Muscle of leg (tissue), 16 donors: Measurements from ENCODE around the gene COL5A1. TPM values are rescaled to one million over a fixed set of nuclear protein-coding genes. Genes with fewer than 3 reads are reported as not detected.

ENCODE experiments used
- DNase-seq: peaks from one replicate; pipeline ENCODE4 v3.0.0; 2013
- H3K27ac ChIP-seq: one replicate; pipeline ENCODE4 v1.5.1; 2013; ENCODE audit warnings: mild to moderate bottlenecking, low read length, control low read depth
- H3K27me3 ChIP-seq: one replicate; pipeline ENCODE4 v1.6.1; 2013; ENCODE audit warnings: low read length; ENCODE audit not compliant: control insufficient read depth, insufficient read depth
- H3K36me3 ChIP-seq: one replicate; pipeline ENCODE4 v1.6.1; 2013; ENCODE audit warnings: low read length; ENCODE audit not compliant: control insufficient read depth, insufficient read depth
- H3K4me1 ChIP-seq: one replicate; pipeline ENCODE4 v1.6.1; 2013; ENCODE audit warnings: low read length; ENCODE audit not compliant: control insufficient read depth, insufficient read depth
- H3K4me3 ChIP-seq: one replicate; pipeline ENCODE4 v1.5.1; 2013; ENCODE audit warnings: low read length, control low read depth
- H3K9me3 ChIP-seq: replicated peaks from 2 replicates; pipeline ENCODE4 v1.6.1; 2013; ENCODE audit warnings: low read depth, low read length; ENCODE audit not compliant: control insufficient read depth
- WGBS: methylation state at CpG from one replicate; pipeline ENCODE4 v1.1.5; 2013; ENCODE audit warnings: missing lambda C conversion rate; ENCODE audit not compliant: insufficient coverage; 5-methylcytosine and 5-hydroxymethylcytosine counted together
- long read RNA-seq, 11 donors: transcript quantifications; one replicate each; lab custom pipeline, GENCODE V29; 2026
- polyA plus RNA-seq, 8 donors: library from polyadenylated mRNA; unstranded; fragments of 120-200 nt; gene quantifications; one replicate each; pipeline versions ENCODE4 v1.2.1 to v1.2.3, GENCODE V29; 2013; ENCODE audit warnings: inconsistent platforms in 1 of 8, low replicate concordance in 1 of 8; ENCODE audit not compliant: insufficient read length in 8 of 8, insufficient read depth in 1 of 8
- total RNA-seq: library from RNA; stranded (reverse); fragments of 120-200 nt; gene quantifications from one replicate; pipeline ENCODE4 v1.2.4, GENCODE V29; 2013

The COL5A1 gene
- total RNA-seq (330 TPM), polyA plus RNA-seq (100 to 1,000 TPM; 293 to 921 (median 614) TPM)
- long read RNA-seq, donor 1, full-length matches to known transcripts = 11 of 68 reads
- long read RNA-seq, donor 1, partial matches to known transcripts = 57 of 68 reads
- long read RNA-seq, donor 1, other reads (novel, unspliced or antisense) = 0 of 68 reads
- long read RNA-seq, donor 2, partial matches to known transcripts = 40 of 40 reads
- long read RNA-seq, donor 2, other reads (novel, unspliced or antisense) = 0 of 40 reads
- long read RNA-seq, donor 3, full-length matches to known transcripts = 10 of 121 reads
- long read RNA-seq, donor 3, partial matches to known transcripts = 111 of 121 reads
- long read RNA-seq, donor 3, other reads (novel, unspliced or antisense) = 0 of 121 reads
- long read RNA-seq, donor 4, full-length matches to known transcripts = 1 of 243 reads
- long read RNA-seq, donor 4, partial matches to known transcripts = 242 of 243 reads
- long read RNA-seq, donor 4, other reads (novel, unspliced or antisense) = 0 of 243 reads
- long read RNA-seq, donor 5, full-length matches to known transcripts = 17 of 752 reads
- long read RNA-seq, donor 5, partial matches to known transcripts = 735 of 752 reads
- long read RNA-seq, donor 5, other reads (novel, unspliced or antisense) = 0 of 752 reads
- long read RNA-seq, donor 6, full-length matches to known transcripts = 2 of 163 reads
- long read RNA-seq, donor 6, partial matches to known transcripts = 161 of 163 reads
- long read RNA-seq, donor 6, other reads (novel, unspliced or antisense) = 0 of 163 reads
- long read RNA-seq, donor 7, full-length matches to known transcripts = 2 of 258 reads
- long read RNA-seq, donor 7, partial matches to known transcripts = 256 of 258 reads
- long read RNA-seq, donor 7, other reads (novel, unspliced or antisense) = 0 of 258 reads
- long read RNA-seq, donor 8, partial matches to known transcripts = 223 of 224 reads
- long read RNA-seq, donor 8, other reads (novel, unspliced or antisense) = 0 of 224 reads
- long read RNA-seq, donor 9, full-length matches to known transcripts = 2 of 255 reads
- long read RNA-seq, donor 9, partial matches to known transcripts = 253 of 255 reads
- long read RNA-seq, donor 9, other reads (novel, unspliced or antisense) = 0 of 255 reads
- long read RNA-seq, donor 10, partial matches to known transcripts = 230 of 230 reads
- long read RNA-seq, donor 10, other reads (novel, unspliced or antisense) = 0 of 230 reads
- long read RNA-seq, donor 11, full-length matches to known transcripts = 4 of 736 reads
- long read RNA-seq, donor 11, partial matches to known transcripts = 732 of 736 reads
- long read RNA-seq, donor 11, other reads (novel, unspliced or antisense) = 0 of 736 reads

GRCh38 chr9:134641173-134641989 lies at the start of gene COL5A1:
COL5A1 (plus strand) TSS chr9:134641803; CDS start chr9:134642188, 385 bp downstream.
- no peaks in the 10 kb centered on the region for H3K9me3 ChIP-seq
- under 1% methylated on average over 55 of the region's 72 CpGs for WGBS
- H3K27ac ChIP-seq = peak within 1 kb of the TSS; percentile 95
- DNase-seq = peak; percentile 99
- H3K4me1 ChIP-seq = peaks cover 71% of the 10 kb centered on the region
- H3K27me3 ChIP-seq = peaks cover 6% of the 10 kb centered on the region
- peaks cover 11% of the 10 kb centered on the region for H3K36me3 ChIP-seq
- peak within 1 kb of the TSS; percentile 86 for H3K4me3 ChIP-seq

- WGBS = 40% methylated on average over 23 of the region's 34 CpGs
- H3K4me1 ChIP-seq = peaks cover 39% of the 10 kb centered on the region
Observed at GRCh38 chr9:134592018-134592818, 49.4 kb upstream of the COL5A1 start.

GRCh38 chr9:134592819-134593200 lies 48.8 kb upstream of the COL5A1 start:
- Histone ChIP-seq H3K36me3 (no peaks in the 10 kb centered on the region), H3K27me3 (no peaks in the 10 kb centered on the region), H3K4me1 (peaks cover 44% of the 10 kb centered on the region), H3K27ac (peak overlapping the region; percentile 78), H3K9me3 (no peaks in the 10 kb centered on the region), H3K4me3 (no peak overlapping the region)
- DNase-seq = no peak
- WGBS = 57% methylated on average over 2 of the region's 9 CpGs

More at GRCh38 chr9:134592018-134592818, 49.4 kb upstream of the COL5A1 start:
- peak; percentile 92 for DNase-seq
- peak overlapping the region; percentile 78 for H3K27ac ChIP-seq
- H3K9me3 ChIP-seq = no peaks in the 10 kb centered on the region
- no peaks in the 10 kb centered on the region for H3K27me3 ChIP-seq
- no peaks in the 10 kb centered on the region for H3K36me3 ChIP-seq
- H3K4me3 ChIP-seq = no peak overlapping the region

- Histone ChIP-seq H3K27ac (no peak overlapping the region), H3K27me3 (no peaks in the 10 kb centered on the region), H3K9me3 (no peaks in the 10 kb centered on the region), H3K4me1 (peaks cover 51% of the 10 kb centered on the region), H3K36me3 (no peaks in the 10 kb centered on the region), H3K4me3 (no peak overlapping the region)
- no peak for DNase-seq
- 56% methylated on average over 24 of the region's 25 CpGs for WGBS
Observed at GRCh38 chr9:134593286-134594077, 48.1 kb upstream of the COL5A1 start.

GRCh38 chr9:134594078-134594941 lies 47.3 kb upstream of the COL5A1 start:
- DNase-seq = no peak
- no peak overlapping the region for H3K4me3 ChIP-seq
- no peaks in the 10 kb centered on the region for H3K36me3 ChIP-seq
- peaks cover 57% of the 10 kb centered on the region for H3K4me1 ChIP-seq
- no peaks in the 10 kb centered on the region for H3K9me3 ChIP-seq
- H3K27me3 ChIP-seq = no peaks in the 10 kb centered on the region
- H3K27ac ChIP-seq = no peak overlapping the region
- 90% methylated on average over 10 of the region's 15 CpGs for WGBS

- 91% methylated on average over 9 of the region's 9 CpGs for WGBS
- Histone ChIP-seq H3K27ac (no peak overlapping the region), H3K36me3 (no peaks in the 10 kb centered on the region), H3K4me1 (peaks cover 57% of the 10 kb centered on the region), H3K4me3 (no peak overlapping the region), H3K9me3 (no peaks in the 10 kb centered on the region), H3K27me3 (no peaks in the 10 kb centered on the region)
- DNase-seq = no peak
Observed at GRCh38 chr9:134595014-134595413, 46.6 kb upstream of the COL5A1 start.

- Histone ChIP-seq H3K9me3 (no peaks in the 10 kb centered on the region), H3K27me3 (no peaks in the 10 kb centered on the region), H3K27ac (no peak overlapping the region), H3K4me1 (peaks cover 40% of the 10 kb centered on the region), H3K4me3 (no peak overlapping the region), H3K36me3 (no peaks in the 10 kb centered on the region)
- WGBS = 88% methylated on average over 24 of the region's 25 CpGs
- DNase-seq = no peak
Observed at GRCh38 chr9:134597041-134597913, 44.3 kb upstream of the COL5A1 start.
